IPS DF 19.7 (cell line): Measurements from ENCODE around the gene DENND2A.
"Not testable (repeated sequence)": the region's sequence is repeated elsewhere in the genome, so short reads cannot be mapped to it uniquely, and the experiment has no call there.

Source experiments
- DNase-seq: peaks from one replicate; pipeline ENCODE4 v3.0.0-alpha.2; 2013; ENCODE audit warnings: low read depth, low spot score

The DENND2A gene

DNA sequence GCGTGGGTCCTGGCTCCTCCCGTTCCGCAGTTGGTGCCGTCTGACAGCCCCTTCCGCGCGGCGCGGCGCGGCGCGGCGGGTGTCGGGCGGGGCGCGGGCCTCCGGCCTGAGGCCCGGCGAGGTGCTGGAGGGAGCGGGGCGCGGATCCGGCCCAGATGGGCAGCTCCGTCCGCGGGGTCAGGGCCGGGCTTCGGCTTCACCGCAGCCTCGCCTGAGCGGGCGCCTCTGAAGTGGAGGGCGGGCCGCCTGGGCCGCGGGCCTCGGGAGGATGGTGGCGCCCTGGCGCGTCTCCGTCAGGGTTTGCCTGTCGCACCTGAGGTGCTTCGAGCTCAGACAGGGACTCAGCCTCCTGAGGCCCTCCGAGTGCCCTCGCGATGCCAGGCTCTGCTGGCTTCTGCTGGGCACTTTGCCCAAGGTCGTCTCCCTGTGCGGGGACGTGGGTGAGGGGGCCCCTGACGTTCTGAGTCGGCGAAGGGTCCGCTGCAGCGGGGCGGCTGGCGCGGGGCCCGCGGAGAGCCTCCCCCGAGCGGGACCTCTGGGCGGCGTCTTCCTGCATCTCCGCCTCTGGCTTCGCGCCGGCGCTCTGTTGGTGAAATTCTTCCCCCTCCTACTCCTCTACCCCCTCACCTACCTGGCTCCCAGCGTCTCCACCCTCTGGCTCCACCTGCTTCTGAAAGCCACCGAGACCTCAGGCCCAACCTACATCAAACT lies 32.6 kb upstream of the DENND2A start:
- no peak for DNase-seq

DNA sequence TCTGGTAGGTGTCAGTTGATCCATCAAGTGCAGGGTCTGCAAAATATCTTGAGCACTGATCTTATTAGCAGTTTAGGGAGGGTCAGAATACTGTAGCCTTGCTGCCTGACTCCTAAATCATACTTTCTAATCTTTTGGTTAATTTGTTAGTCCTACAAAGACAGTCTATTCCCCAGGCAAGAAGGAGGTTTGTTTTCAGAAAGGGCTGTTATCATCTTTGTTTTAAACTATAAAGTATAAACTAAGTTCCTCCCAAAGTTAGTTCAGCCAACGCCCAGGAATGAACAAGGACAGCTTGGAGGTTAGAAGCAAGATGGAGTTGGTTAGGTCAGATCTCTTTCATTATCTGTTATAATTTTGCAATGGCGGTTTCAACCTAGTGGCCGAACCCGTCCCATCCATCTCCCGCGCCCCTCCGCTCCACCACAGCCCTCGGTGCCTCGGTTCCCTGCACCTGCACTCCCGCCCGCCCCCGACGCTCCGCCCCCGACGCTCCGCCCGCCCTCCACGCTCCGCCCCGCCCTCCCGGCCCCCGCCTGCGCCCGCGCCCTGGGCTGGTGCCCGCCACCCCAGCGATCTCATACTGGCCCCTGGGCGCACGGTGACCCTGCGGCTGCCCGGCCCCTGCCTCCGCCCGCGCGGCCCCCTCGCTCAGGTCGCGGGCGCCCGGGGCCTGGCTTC lies 31.9 kb upstream of the DENND2A start, which contains the start of gene ADCK2:
ADCK2 (plus strand) TSS at position 564 of the 681 bp plus-strand sequence. CDS start 386 bp downstream, outside the sequence.
- no peak for DNase-seq

DNA sequence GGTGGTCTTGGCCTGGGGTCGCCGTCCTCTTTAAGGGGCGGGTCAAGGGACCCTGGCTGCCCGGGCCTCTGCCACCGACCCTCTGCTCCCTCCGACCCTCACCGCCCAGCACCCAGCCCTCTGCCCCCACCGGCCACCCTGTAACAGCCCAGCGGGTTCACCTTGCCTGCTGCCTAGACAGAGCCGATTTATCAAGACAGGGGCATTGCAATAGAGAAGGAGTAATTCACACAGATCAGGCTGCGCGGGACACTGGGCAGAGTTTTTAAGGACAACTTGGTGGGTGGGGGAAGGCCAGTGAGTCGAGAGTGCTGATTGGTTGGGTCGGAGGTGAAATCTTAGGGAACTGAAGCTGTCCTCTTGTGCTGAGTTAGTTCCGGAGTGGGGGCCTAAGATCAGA lies 31.4 kb upstream of the DENND2A start:
- no peak for DNase-seq

DNA sequence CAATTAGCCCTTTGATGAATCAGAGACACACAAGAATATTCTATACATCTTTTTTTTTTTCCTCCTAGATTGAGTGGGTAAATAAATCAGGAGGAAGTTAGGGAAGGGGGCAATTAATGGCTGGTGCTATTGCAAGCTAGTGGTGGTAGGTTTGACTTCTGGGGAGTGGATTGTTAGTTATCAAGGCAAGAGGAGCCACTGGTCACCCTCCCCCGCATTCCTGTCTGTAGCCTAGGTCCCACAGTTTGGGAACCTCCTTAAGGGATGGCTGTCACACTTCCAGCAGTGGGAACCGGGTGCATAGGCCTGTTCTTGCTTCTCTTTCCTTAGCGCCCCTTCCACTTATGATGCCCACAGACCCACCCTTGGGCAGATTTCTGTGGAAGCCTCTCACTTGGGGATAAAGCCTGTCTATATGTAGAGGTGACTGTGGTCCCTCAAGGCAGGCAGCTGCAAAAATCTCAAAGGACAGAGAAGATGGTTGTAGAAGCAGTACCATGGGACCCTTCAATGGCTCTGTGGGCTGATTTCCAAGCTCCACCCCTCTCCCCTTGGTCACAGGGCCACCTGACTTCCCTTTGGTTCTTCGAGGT lies 29.8 kb upstream of the DENND2A start:
- no peak for DNase-seq

DNA sequence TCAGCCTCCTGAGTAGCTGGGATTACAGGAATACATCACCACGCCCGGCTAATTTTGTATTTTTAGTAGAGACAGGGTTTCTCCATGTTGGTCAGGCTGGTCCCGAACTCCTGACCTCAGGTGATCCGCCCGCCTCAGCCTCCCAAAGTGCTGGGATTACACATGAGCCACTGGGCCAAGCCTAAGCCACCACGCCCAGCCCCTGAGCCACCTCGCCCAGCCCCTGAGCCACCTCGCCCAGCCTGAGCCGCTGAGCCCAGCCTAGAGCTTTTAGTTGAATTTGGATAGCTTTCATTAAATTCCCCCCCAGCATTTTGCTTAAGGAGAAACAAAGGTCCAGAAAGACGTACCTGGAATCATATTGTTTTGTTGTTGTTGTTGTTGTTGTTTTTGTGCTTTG lies 29.2 kb upstream of the DENND2A start:
- DNase-seq, result not testable (repeated sequence)

DNA sequence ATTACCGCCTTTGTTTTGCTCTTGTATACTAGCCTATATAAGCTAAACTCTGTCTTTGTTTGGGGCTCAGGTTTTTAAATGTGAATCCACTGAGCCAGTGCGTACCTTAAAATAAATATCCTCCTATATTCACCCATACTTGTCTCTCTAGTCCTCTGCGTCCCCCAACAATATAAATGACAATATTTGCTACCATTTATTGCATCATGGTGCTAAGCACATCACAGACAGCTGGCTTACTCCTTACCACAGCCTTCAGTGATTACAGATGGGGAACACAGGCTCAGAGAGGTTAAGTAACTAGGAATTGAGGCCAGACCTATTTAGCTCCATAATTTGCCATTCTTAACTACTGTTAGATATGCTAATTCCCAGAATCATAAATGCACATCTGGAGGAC lies 28.7 kb upstream of the DENND2A start:
- DNase-seq, result no peak

DNA sequence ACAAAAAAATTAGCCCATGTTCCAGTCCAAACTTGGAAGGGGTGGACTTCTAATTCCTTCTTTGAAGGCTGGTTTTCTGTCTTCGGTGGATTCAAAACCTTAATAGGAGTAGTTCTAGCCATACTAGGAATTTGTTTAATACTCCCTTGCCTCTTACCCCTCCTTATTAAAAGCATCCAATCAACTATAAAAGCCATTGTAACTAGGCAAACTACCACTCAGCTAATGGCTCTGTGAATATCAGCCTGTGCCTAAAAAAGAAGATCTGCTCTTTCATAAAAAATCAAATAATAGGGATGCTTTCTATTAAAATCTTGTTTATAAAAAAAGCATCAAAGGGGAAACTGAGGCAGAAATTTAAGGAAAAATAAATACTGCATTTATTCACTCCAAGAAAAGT lies 28.0 kb upstream of the DENND2A start:
- no peak for DNase-seq

DNA sequence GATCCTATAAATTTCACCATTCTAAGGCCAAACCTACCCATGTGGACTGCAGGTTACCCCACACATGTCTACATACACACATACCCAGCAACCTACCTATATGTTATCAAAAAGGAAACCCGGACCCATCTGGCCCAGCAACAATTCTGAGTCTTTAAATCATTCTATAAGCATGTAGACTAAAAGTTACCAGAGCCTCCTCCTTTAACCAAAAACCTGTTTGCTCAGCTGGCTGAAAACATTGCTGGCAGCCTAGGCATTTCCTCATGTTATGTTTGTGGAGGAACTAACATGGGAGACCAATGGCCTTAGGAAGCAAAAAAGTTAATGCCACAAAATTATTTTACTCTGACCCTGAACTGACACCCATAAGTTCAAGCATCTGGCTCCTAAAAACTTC lies 26.9 kb upstream of the DENND2A start:
- no peak for DNase-seq

DNA sequence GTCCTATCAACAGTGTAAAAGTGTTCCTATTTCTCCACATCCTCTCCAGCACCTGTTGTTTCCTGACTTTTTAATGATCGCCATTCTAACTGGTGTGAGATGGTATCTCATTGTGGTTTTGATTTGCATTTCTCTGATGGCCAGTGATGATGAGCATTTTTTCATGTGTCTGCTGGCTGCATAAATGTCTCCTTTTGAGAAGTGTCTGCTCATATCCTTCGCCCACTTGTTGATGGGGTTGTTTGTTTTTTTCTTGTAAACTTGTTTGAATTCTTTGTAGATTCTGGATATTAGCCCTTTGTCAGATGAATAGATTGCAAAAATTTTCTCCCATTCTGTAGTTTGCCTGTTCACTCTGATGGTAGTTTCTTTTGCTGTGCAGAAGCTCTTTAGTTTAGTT lies 22.3 kb upstream of the DENND2A start:
- DNase-seq, result not testable (repeated sequence)

DNA sequence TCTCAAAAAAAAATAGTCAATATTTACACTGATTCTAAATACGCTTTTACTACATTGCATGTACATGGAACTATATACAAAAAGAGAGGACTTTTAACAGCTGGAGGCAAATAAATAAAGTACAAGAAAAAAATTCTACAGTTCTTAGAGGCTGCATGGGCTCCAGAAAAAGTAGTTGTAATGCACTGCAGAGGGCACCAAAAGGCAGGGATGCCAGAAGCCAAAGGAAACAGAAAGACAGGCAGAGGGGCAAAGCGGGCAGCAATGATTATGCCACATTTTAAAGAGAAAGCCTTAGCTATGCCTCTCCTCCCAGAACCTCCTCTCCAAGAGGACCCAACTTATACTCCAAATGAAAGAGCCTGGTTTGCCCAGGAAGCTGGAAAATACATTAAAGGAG lies 20.5 kb upstream of the DENND2A start:
- no peak for DNase-seq

DNA sequence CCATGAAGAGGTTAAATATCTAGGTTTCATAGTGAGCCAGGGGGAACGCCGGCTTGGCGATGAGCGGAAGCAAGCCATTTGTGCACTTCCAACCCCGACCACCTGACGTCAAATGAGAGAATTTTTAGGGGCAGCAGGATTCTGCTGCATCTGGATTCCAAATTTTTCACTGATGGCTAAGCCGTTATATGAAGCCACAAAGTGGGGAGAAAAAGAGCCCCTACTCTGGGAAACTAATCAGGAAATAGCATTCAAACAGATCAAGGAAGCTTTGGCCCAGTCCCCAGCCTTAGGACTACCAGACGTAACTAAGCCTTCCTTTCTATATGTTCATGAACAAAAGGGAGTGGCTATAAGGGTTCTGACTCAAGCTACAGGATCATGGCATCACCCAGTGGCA lies 19.2 kb upstream of the DENND2A start:
- DNase-seq, result no peak

DNA sequence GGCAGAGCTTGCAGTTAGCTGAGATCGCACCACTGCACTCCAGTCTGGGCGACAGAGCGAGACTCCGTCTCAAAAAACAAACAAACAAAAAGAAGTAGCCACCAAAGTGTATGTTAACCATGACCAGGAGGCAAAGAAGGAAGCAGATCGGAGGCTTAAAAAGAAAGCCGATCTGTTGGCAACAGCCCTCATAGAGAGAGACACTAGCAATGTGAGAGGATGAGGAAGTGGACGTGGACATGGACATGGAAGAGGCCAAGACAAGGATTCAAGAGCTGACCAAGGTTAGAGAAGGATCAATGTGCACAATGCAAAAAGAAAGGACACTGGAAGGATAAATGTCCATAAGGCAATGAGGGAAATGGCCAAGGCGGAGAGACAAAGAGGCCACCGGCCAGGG lies 17.3 kb upstream of the DENND2A start:
- DNase-seq, result no peak

DNA sequence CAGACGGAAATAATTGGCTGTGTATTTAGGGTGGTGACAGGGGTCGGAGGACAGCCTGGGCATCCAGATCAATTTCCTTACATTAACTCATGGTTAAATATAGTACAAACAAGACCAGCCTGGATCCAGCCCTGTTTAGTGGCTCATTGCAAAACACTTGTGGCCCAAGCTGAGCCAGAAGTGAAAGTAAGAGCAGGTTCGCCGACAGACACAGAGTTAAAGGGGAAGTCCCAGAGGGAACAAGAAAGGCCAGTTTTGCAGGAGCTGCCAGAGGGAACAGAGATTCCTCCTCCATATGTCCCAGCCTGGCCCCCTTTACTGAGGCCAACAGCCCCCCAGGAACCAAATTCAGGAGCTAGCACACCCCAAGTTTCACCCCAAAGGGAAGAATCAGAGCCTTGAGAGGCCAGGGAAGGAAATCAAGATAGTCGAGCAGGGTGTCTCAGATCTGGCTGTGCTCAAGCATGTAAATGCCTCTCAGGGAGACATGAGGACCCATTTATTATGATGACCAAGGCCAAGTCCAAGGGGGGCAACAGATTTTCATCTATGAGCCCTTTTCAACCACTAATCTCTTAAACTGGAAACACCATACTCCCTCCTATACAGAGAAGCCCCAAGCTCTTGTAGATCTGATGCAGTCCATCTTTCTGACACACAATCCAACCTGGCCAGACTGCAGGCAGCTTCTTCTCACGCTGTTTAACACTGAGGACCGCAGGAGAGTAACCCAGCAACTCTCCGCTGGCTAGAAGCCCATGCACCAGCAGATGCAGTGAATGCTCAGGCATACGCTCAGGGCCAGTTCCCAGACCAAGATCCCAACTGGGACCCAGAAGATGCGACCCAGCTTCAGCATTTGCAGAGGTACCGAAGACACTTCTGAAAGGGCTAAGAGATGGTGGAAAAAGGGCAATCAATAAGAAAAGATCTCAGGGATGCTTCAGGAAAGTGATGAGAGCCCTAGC lies 16.2 kb upstream of the DENND2A start:
- no peak for DNase-seq

DNA sequence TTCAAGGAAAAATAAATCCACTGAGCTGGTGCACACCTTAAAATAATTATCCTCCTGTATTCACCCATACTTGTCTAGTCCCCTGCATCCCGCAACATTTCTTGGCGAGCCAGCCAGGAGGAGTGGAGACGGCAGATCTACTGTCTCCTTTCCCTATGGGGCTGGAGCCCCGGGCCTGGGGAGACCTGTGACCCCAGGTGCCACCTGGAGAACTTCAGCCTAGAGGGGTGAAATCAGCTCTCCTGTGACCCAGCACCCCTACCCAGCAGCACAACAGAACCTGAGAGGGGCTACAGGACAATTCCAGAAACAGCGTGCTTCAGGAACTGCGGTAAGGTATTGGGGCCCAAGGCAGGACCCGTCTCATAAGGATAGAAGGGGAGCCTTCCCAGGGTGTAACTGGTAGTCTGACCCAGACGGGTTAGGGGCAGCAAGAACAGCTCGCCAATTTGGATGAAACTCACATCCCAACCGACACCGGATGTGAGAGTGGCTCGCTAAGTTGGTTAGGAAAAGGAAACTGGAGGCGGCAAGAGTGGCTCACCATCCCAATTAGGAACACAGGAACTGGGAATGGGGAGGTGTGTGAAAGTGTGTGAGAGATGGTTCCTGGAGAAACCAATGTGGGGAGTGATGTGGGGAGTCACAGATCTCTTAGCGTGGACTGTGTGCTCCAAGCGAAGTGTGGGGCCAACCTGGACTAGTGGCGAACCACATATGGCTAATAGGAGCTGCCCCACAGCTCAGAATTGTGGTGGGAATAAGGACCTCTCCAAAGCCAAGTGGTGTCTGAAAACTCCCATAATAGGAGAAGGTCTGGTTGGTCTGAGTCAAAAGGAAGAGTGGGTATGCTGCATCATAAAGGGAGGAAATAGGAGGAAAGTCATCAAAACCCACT lies 15.1 kb upstream of the DENND2A start:
- no peak for DNase-seq

DNA sequence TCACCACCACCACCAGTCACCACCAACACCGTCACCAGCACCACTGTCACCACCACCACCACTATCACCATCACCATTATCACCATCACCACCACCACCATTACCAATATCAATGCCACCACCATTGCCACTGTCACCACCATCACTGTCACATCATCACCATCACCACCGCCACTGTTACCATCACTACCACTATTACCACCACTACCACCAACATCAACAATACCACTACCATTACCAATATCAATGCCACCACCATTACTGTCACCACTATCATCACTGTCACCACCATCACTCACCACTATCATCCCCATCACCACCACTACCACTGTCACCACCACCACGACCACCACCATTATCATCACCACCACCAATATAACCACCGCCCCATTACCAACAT lies 14.0 kb upstream of the DENND2A start:
- DNase-seq, result no peak

DNA sequence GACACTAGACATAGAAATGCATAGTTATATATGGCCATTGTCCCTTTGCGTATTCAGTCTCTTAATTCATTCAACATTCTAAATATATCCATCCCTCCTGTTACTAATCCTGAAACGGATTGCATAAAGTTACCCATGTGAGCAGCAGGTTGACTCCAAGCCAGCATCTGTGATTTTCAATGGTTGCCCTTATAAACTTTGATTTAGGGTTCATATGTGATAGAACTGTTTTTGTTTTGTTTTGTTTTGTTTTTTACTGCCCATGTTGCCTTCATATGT lies 13.4 kb upstream of the DENND2A start:
- DNase-seq, result no peak

DNA sequence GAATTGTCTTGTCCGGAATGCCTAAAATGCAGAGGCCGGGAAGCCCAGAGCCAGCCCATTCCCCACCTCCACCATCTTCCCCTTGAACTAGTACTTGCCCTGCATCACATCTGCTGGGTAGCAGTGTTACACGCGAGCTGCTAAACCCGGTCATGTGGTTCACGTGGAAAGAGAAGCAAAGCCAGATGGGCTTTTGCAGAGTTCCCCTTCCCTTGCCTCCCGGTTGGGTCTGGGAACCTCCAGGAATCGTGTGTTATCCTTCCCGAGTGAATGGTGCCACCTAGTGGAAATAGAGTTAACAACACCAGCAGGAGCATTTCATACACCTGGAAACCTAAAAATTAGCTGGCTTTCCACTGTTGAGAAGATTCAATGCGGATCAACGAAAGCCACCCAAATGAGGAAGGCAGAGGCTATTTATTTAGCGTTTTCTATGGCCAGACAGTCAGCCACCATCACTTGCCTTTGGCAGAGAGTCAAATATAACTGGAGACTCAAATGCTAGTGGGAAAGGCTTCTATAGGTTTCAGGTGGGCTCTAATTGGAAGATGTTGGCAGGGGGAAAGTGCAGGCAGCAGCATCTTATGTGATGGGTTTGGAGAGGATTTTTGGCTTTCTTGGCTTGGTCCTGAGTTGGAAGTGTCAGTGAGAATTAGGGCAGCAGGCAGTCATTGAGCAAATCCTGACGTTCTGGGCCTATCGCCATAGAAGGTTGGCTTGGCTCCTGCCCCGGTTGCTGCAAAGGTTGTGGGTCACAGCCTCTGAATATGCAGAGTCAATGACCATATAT lies 12.9 kb upstream of the DENND2A start:
- DNase-seq, result no peak

DNA sequence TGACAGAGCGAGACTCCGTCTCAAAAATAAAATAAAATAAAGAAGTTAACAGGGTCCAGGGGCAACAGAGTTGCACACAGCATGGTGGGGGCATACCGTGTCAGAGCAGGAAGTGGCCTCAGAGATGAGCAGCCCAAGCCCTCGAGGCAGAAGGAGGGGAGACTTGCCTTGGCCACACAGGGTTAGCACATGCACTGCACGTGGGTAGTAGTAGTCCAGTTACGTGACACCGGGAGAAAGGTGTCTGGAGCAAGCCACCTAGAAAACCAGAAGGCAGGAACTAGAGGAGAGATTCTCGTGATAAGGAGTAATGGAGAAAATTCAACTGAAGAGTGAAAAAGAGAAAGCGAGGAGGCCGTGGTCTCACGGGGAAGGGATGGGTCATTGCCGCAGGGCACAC lies 9.8 kb upstream of the DENND2A start:
- DNase-seq, result no peak

DNA sequence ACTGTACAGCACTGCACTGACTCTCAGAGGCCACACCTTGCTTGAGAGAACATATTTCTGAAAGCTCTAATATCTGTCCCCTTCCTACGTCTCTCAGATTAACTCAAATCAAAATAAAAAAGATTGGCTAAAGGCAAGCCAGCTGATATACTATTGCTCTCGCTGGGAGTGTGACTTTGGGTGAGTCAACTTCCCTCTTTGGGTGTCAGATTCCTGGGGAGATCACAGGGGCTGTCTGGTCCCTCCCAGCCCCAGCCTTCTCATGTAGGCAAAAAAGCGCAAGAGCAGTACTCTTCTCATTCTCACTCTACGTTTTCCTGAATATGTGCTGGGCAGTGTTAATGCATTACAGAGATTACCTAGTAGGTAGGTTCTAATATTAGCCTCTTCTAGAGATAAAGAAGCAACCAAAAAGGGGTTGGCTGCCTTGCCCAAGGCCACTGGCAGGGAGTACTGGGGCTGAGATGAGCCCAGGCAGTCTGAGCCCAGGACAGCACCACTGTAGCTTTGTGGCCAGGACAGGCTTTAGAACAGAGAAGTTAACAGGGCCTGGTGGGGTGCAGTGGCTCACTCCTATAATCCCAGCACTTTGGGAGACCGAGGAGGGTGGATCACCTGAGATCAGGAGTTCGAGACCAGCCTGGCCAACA lies 9.1 kb upstream of the DENND2A start:
- DNase-seq, result no peak
